GM18505 (cell line): ENCODE measurements around the gene FHL2.

Experiments used
- ATAC-seq: cut with Tn5 transposase; IDR thresholded peaks from one replicate; pipeline ENCODE4 v1.9.1; 2021; ENCODE audit not compliant: unreplicated experiment
- POLR2A ChIP-seq: IDR thresholded peaks from 4 replicates; pipeline ENCODE4 v1.6.1; 2011; ENCODE audit warnings: borderline replicate concordance; ENCODE audit not compliant: insufficient read depth, insufficient read length; ENCODE audit errors: extremely low read depth

FHL2 gene

GRCh38 chr2:105344704-105345345 lies 54.0 kb downstream of the FHL2 start:
- no peak for TF ChIP-seq POLR2A
- no peak for ATAC-seq

- TF ChIP-seq POLR2A = no peak
- no peak for ATAC-seq
Observed at GRCh38 chr2:105339414-105339813, 59.4 kb downstream of the FHL2 start.

- TF ChIP-seq POLR2A = no peak
- peak; percentile 10 for ATAC-seq
Observed at GRCh38 chr2:105338020-105338385, 60.8 kb downstream of the FHL2 start.

- peak; percentile 95 for ATAC-seq
- peak; percentile 73 for TF ChIP-seq POLR2A
Observed at GRCh38 chr2:105337122-105338019, 61.5 kb downstream of the FHL2 start, which contains the start of gene C2orf49. TSS of gene C2orf49 (plus strand) at chr2:105337540. CDS start at chr2:105337588, 48 bp downstream.

- TF ChIP-seq POLR2A = no peak
- no peak for ATAC-seq
Observed at GRCh38 chr2:105336786-105337121, 62.1 kb downstream of the FHL2 start.

GRCh38 chr2:105335469-105335868 lies 63.4 kb downstream of the FHL2 start:
- ATAC-seq = no peak
- TF ChIP-seq POLR2A = no peak

- no peak for TF ChIP-seq POLR2A
- no peak for ATAC-seq
Observed at GRCh38 chr2:105334211-105334610, 64.6 kb downstream of the FHL2 start.

- no peak for TF ChIP-seq POLR2A
- ATAC-seq = no peak
Observed at GRCh38 chr2:105330681-105331375, 68.0 kb downstream of the FHL2 start.

GRCh38 chr2:105329561-105330495 lies 69.0 kb downstream of the FHL2 start, which contains the start of gene TGFBRAP1:
TSS of gene TGFBRAP1 (minus strand) at chr2:105329735. CDS start at chr2:105308301, 21,434 bp downstream.
- ATAC-seq = peak; percentile 80

GRCh38 chr2:105329197-105329554 lies 69.7 kb downstream of the FHL2 start:
- TF ChIP-seq POLR2A = no peak

More at GRCh38 chr2:105329561-105330495, 69.0 kb downstream of the FHL2 start, which contains the start of gene TGFBRAP1:
- peak; percentile 78 for TF ChIP-seq POLR2A

GRCh38 chr2:105328281-105329196 lies 70.3 kb downstream of the FHL2 start:
- no peak for ATAC-seq
- TF ChIP-seq POLR2A = no peak

More at GRCh38 chr2:105329197-105329554, 69.7 kb downstream of the FHL2 start:
- no peak for ATAC-seq
